ENCODE results near the gene TCAP.
"Not testable (repeated sequence)": the region's sequence is repeated elsewhere in the genome, so short reads cannot be mapped to it uniquely, and the experiment has no call there.

The TCAP gene

GRCh38 chr17:39706921-39707337 lies 41.8 kb downstream of the TCAP start:
- DNase-seq, result no peak

DNA sequence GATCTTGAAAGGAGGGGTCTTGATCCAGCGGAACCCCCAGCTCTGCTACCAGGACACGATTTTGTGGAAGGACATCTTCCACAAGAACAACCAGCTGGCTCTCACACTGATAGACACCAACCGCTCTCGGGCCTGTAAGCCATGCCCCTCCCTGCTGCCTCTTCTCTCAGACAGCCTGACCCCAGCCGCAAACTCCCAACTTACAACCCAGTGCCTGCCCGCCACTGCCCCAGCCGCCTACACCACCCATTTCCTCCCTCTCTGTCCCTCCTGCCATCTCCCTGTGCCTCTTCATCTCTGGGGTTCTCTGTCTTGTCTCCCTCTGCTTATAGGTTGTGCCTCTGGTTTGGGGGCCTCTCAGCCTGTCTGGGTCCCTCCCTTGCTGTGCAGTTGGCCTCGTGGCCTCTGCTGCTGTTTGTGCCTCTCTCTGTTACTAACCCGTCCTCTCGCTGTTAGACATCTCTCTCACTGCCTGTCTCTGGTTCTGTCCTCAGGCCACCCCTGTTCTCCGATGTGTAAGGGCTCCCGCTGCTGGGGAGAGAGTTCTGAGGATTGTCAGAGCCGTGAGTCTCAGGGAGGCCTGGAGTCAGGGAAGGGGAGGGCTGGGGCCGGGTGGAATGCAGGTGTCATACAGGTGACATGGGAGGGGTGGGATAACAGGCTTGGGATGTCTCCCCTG lies 44.3 kb downstream of the TCAP start:
- DNase-seq, result no peak

- no peak for DNase-seq
Observed at GRCh38 chr17:39709998-39710964, 45.1 kb downstream of the TCAP start.

- not testable (repeated sequence) for DNase-seq
Observed at GRCh38 chr17:39711071-39711470, 45.9 kb downstream of the TCAP start.

DNA sequence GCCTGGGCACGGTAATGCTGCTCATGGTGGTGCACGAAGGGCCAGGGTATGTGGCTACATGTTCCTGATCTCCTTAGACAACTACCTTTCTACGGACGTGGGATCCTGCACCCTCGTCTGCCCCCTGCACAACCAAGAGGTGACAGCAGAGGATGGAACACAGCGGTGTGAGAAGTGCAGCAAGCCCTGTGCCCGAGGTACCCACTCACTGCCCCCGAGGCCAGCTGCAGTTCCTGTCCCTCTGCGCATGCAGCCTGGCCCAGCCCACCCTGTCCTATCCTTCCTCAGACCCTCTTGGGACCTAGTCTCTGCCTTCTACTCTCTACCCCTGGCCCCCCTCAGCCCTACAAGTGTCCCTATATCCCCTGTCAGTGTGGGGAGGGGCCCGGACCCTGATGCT lies 46.7 kb downstream of the TCAP start:
- no peak for DNase-seq

GRCh38 chr17:39714234-39714633 lies 49.1 kb downstream of the TCAP start:
- no peak for DNase-seq

DNA sequence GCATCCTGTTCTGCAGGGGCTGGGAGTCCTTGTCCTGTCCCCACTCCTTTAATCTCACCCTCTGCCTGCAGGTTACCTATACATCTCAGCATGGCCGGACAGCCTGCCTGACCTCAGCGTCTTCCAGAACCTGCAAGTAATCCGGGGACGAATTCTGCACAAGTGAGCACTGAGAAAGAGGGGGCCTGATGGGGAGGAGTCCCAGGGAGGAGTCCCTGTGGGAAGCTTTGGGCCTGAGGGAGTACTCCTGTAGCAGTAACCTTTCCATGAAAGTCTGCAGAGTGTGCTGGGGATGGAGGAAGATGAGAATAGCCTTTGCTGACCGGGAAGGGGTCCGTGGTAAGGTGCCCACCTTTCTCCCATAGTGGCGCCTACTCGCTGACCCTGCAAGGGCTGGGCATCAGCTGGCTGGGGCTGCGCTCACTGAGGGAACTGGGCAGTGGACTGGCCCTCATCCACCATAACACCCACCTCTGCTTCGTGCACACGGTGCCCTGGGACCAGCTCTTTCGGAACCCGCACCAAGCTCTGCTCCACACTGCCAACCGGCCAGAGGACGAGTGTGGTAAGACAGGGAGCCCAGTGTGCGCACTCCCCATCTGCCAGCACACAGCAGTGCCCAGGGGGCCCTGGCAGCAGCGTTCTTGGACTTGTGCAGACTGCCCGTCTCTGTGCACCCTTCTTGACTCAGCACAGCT lies 50.4 kb downstream of the TCAP start:
- no peak for DNase-seq
